HG03066 (cell line): ENCODE results near the gene OSBPL8.

ENCODE experiments used
- ATAC-seq: cut with Tn5 transposase; IDR thresholded peaks from one replicate; pipeline ENCODE4 v1.9.1; 2021; ENCODE audit warnings: low read depth; ENCODE audit not compliant: unreplicated experiment

OSBPL8 gene, protein sequence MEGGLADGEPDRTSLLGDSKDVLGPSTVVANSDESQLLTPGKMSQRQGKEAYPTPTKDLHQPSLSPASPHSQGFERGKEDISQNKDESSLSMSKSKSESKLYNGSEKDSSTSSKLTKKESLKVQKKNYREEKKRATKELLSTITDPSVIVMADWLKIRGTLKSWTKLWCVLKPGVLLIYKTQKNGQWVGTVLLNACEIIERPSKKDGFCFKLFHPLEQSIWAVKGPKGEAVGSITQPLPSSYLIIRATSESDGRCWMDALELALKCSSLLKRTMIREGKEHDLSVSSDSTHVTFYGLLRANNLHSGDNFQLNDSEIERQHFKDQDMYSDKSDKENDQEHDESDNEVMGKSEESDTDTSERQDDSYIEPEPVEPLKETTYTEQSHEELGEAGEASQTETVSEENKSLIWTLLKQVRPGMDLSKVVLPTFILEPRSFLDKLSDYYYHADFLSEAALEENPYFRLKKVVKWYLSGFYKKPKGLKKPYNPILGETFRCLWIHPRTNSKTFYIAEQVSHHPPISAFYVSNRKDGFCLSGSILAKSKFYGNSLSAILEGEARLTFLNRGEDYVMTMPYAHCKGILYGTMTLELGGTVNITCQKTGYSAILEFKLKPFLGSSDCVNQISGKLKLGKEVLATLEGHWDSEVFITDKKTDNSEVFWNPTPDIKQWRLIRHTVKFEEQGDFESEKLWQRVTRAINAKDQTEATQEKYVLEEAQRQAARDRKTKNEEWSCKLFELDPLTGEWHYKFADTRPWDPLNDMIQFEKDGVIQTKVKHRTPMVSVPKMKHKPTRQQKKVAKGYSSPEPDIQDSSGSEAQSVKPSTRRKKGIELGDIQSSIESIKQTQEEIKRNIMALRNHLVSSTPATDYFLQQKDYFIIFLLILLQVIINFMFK

DNA sequence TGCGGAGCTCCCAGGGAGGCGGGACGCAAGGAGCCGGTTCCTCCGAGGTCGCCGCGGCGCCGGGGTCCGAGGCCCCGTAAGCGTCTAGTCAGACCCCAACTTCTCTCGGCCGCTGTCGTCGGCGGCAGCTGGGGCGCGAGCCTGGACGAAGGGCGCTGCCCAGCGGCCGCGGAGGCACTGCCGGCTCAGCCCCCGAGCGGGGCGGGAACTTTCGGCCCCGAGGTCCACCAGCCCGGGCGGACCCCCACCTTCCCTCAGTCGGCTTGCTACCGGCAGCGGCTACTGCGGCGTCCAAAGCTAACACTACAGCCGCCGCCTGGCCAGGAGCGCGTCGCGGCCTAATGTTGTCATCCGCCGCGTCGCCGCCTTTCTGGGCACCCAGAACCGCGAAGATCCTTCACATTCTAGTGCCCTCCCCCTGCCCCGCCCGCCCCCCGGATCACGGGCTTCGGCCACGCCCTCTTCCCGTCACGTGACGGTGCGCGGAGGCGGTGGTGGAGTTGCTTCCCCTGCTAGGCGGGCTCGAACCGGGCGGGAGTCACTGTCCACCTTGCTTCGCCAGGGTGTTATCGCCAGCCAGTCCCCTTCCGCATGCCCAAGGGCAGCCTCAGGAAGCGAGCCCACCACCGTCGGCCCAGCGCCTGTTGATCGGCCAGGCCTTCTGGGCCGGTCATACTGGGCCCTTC is at the start of gene OSBPL8:
Gene OSBPL8 (minus strand): TSS at position 372 of the 686 bp plus-strand sequence. CDS start 72,220 bp downstream, outside the sequence.
- ATAC-seq: peak; percentile 65

DNA sequence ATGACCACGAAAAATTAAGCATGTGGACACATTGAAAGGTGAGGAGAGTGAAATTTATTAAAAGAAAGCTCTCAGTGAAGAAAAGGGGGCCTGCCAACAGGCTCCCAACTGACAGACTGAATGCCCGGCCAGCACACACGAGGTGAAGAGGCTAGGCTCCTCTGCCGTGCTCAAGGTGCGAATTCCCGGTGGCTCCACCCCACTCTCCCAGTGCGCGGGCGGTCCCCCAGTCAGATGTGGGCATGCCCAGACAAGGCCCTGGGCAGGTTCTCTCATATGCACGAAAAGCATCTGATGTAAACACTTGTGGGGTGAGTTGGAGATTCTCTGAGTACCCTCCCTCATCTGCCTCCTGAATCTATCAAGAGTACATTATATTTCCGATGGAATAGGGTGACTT is 48.5 kb upstream of the OSBPL8 start:
- no peak for ATAC-seq

DNA sequence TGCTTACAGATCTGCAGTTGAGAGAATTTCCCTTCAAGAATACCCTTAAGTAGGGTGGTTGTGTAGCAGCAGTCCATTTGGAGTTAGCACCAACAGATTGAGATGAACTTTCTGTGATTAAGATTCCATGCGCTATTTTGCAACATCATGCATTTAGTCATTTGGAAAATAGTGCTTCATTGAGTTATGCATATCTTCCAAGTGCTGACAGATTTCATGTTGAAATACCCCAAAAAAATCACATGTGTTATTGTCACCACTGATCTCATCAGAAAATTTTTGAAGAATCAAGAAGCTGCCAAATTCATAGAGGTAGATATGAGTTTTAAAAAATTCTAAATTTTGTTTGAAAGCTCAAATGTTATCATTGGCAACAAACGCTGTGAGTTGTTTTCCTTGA is 35.5 kb upstream of the OSBPL8 start:
- no peak for ATAC-seq

DNA sequence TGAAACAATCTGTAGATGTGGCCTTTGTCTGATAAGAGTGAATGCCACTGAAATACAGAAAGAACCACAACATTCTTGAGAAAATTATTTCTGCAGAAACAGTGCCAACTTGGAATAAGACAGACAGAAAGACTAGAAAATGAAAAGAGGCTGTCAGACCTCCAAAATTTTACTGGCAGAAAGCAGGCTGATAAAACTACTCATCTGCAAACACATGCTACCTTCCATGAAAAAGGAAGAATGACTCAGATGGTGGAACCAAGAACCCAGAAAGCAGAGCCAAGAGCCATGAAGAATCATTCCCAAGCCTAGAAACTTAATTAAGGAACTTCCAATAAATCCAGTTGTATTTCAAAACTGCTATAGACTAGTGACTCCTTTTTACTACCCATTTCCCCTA is 31.9 kb upstream of the OSBPL8 start:
- ATAC-seq: no peak

DNA sequence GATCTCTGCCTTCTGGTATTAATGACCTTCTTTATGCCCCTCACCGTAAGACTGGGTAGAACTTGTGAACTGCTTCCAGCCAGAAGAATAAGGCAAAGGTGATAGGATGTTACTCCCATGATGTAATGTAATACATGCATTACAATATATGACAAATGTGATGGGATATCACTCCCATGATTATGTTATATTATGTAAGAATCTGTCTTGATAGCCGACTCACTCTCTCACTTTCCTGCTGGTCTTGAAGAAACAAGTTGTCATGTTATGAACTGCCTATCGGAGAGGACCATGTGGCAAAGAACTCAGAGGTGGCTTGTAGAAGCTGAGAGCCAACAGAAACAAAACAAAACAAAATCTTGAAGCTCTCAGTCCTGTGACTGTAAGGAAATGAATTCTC is 30.6 kb upstream of the OSBPL8 start:
- no peak for ATAC-seq

DNA sequence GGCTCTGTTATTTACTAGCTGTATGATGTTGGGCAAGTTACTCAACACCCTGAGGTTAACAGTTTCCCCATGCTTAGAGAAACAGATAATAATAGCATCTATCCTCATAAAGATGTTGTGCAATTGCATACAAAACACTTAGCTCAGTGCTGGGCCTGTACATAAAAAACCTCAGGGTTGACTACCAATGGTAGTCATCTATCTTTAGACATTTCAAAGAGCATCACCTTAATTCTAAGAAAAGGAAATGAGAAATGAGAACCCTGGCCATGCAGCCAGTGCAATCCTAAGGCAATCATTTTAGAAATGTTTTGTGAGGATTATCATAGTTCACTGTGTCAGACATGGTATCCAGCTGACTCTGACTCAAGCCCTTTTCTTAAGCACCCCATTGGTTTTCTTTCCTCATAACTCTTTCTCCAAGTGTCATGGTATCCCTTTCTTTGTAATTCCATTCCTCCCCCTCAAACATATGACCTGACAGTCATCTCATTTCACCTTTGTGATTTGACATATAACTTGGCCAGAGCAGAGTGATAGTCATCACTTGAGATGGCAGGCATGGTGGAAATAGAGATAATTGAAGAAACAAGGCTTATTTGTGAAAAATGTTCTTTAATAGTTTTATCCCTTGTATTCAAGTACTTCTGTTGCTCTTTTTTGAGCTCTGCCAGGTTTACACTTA is 29.5 kb upstream of the OSBPL8 start:
- ATAC-seq: no peak

DNA sequence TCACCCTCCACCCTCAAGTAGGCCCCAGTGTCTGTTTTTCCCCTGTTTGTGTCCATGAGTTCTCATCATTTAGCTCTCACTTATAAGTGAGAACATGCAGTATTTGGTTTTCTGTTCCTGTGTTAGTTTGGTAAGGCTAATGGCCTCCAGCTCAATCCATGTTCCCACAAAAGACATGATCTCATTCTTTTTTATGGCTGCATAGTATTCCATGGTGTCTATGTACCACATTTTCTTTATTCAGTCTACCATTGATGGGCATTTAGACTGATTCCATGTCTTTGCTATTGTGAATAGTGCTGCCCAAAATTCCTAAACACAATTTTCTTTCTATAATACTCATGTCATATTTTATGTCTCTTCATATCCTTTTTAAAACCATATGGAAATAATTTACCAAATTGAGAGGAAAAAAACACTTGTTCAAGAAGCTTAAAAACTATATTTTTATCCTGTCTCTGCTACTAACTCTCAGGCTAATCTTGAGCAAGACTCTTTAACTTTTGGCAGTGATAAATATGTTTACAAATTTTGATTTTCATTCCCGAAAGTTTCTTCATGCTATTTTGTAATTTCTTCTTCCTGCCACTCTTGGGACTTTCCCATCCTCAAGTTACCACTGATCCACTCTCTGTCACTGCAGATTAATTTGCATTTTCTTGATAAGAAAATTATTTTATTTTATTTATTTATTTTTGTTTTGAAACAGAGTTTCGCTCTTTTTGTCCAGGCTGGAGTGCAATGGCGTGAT is 28.0 kb upstream of the OSBPL8 start:
- no peak for ATAC-seq

DNA sequence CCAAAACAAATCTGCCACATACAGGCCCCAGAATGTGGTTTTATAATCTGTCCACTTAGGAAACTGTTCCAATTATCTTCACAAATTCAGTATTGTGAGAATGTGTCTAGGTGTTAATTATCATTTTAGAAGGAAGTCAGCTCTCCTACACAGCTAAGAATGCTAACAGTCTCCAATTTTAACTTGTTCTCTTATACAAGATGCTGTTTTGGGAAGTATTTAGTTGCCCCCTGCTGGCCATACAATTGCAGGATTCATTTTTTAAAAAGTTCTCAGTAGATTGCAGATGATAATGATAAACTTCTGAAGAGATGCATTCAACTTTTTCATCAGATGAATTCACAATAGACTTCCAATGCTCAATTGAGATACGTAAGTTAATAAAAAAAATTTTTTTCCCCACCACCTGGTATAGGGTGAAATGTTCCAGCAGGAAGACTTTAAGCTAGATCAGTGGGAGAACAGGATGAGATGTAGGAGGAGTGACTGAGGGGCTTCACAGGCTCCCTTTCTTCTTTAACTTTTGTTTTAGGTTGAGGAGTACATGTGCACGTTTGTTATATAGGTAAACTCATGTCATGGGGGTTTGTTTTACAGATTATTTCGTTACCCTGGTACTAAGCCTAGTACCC is 27.3 kb upstream of the OSBPL8 start:
- no peak for ATAC-seq

DNA sequence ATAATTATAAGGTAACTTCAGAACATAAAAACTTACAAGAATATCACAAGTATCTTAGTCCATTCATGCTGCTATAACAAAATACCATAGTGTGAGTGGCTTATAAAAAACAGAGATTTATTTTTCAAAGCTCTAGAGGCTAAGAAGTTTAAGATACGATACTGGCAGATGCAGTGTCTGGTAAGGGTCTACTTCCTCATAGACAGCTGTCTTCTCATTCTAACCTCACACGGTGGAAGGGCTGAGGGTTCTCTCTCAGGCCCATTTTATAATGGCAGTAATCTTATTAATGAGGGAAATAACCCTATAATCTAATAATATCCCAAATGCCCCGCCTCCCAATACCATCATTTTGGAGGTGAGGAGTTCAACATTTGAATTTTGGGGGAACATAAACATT is 23.7 kb upstream of the OSBPL8 start:
- ATAC-seq: no peak

DNA sequence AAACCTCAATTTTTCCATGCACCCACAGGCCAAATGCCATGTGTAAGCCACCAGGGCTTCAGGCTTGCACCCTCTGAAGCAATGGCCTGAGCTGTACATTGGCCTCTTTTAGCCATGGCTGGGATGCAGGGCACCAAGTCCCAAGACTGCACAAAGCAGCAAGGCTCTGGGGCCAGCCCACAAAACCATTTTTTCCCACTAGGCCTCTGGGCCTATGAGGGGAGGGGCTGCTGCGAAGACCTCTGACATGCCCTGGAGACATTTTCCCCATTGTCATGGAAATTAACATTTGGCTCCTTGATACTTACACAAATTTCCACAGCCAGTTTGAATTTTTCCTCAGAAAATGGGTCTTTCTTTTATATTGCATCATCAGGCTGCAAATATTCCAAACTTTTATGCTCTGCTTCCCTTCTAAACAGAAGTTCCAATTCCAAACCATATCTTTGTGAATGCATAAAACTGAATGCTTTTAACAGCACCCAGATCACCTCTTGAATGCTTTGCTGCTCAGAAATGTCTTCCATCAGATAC is 14.3 kb upstream of the OSBPL8 start:
- no peak for ATAC-seq

DNA sequence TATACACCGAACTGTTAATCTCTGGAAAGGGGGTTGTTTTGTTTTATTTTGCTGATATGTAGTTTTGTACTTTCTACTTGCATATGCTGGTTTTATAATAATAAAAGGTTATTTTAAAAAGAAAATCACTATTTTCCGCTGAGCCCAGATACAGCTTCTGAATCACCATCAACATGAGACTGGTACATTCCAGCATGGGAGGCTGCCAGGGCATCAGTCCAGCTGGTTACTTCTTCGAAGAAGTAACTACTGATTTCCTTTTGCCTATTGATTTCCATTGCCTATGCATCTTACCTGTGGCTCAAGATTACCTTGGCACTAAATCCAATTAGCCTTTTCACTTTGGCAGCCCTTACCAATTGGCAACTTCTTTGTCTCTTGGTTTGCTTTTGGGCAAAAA is 11.7 kb upstream of the OSBPL8 start:
- ATAC-seq: no peak

DNA sequence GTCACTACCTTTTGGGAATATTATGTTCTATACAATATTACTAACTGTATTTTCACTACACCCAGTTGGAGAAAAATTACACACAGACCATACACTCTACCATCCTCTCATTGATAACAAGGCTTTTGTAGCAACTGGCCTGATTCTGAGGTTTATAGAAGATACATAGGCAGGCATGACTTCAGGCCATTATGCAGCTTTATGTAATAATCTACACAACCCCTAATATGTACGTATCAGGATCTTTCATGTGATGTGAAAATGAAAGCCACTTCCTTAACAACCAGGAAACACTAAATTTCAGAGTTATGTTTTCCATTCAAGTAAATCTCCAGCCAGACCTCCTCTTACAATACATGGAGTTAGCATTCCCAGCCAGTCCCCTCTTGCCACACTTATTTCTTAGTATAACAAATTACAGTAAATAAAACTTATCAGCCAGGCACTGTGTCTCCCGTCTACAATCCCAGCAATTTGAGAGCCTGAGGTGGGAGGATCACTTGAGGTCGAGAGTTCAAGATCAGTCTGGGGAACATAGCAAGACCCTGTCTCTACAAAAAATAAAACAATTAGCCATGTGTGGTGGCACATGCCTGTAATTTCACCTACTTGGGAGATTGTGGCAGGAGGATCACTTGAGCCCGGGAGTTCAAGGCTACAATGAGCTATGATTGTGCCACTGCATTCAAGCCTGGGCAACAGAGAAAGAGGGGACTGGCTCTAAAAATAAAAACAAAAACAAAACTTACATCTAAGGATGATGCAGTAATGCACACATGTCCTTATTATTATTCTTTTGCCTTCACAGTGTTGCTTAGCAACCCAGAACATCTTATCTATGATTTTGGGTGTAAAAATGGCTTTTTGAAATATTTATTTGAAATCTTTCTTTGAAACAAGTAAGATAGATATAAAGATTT is 10.4 kb upstream of the OSBPL8 start:
- no peak for ATAC-seq

DNA sequence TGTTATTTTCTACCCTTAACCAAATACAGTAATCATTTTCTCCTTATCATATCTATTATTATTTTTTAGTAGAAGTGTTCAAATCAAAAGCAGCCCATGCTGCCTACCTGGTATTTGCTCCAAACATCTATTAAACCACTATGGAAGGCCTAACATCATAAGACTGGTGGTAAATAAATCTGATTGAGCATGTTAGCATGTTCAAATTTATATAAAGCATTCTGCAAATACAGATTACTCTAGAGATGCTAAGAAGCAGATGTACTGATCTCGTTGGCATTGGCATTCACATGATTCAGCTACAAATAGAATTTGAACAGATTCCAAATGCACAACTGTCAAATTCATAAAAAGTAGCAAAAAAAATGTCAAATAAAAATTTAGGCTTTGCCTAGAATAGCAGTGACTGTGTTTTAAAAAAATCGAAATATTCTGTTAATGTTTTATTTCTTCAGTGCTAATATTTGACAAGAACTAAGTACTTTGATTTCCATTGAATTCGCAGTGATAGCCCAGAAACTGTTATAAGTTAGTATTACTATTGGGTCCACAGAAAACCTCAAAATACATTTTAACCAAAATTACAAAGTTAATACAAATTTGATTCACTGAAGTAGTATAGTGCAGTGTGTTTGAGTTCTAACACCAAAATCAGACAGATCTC is 9.4 kb upstream of the OSBPL8 start:
- ATAC-seq: no peak

DNA sequence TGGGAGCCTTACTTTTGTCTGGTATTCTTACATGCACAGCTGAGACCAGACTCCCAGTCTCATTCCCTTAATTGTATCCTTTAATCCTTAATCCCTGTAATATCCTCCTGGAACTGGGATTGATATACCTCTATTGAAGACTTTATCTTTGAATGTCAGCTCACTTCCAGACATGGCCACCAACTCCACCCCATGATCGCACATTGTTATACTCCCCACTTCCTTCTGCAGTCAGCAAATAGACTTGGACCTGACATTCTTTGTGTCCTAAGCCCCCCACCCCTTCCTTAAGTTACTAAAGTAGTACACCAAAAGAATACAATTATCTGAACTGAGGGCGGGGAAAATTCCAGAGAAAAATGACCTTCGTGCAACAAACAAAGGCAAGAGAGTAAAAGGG is 8.6 kb upstream of the OSBPL8 start:
- ATAC-seq: no peak

DNA sequence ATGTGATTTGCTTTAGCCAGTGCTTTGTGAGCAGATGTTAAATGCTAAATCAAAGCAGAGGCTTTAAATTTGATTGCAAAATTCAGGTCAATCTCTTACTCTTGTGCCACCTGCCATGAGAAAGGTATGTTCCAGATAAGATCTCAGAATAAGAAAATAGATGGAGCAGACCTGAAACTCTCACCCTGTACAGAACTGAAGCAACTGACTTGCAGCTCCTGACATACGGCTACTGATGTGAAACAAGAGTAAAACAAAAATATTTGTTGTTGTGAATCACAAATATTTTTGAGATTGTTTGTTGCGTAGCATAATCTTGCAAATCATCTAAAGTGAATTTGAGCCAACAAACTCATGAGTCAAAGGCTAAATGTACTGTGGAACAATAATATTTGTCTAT is 3.5 kb upstream of the OSBPL8 start:
- ATAC-seq: no peak

DNA sequence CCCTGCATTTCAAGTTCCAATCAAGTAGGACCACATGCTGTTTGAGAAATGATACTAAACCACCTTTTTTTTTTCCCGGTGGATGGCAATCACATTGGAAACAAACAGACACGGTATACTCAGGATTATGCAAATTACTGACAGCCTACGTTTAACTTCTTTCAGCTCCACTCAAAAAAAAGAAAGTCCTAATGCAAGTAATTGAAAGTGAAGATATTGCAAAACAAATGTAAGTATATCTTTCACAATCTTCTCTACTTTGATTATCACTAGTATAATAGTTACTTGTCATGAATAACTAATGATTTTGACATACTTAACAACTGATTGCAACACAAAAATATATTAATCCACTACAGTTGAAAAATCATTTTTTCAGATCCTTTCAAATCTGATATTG is 2.6 kb upstream of the OSBPL8 start:
- no peak for ATAC-seq

DNA sequence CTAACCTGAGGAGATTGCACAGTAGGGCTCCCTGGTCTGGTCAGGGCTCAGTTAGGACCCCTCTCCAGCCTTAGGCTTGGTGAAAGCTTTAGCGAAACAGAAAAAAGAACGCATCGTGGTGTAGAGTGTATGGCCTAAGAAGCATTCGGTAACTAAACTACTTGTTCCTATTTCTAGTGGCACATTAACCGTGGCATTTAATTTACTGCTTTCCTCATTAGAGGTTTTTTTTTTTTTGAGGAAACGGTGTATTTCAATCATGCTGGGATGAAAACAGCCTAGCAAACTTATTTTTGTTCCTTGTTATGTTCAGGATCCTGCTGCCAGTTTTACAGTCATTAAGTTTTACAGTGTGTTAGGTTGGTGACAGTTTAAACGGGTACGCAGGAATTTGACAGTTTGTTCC is 518 bp upstream of the OSBPL8 start:
- peak; percentile 41 for ATAC-seq
